Central memory CD8-positive, alpha-beta T cell (primary cell): ENCODE results near the gene NETO2.
"Not testable (repeated sequence)": the region's sequence is repeated elsewhere in the genome, so short reads cannot be mapped to it uniquely, and the experiment has no call there.

Experiments
- ATAC-seq: fragments of 150-1000 bp; cut with Tn5 transposase; replicated peaks from 2 replicates; pipeline ENCODE4 v1.10.0; 2022; ENCODE audit warnings: mild to moderate bottlenecking, moderate FRiP score, moderate number of reproducible peaks; ENCODE audit not compliant: poor library complexity, severe bottlenecking; ENCODE audit errors: extremely low read depth
- DNase-seq, 2 donors: peaks; one replicate each; pipeline ENCODE4 v3.0.0; 2021; ENCODE audit warnings: low spot score in 2 of 2
- H3K27ac Mint-ChIP-seq: one replicate; pipeline ENCODE4 v1.8.0; 2022; ENCODE audit warnings: low read depth, mild to moderate bottlenecking, moderate library complexity, mixed read lengths
- H3K27me3 Mint-ChIP-seq: one replicate; pipeline ENCODE4 v1.8.0; 2022; ENCODE audit warnings: mixed read lengths
- H3K36me3 Mint-ChIP-seq: one replicate; pipeline ENCODE4 v1.8.0; 2022; ENCODE audit warnings: mild to moderate bottlenecking, moderate library complexity, mixed read lengths; ENCODE audit not compliant: insufficient read depth
- H3K4me1 Mint-ChIP-seq: one replicate; pipeline ENCODE4 v1.8.0; 2022; ENCODE audit warnings: mixed read lengths
- H3K4me3 Mint-ChIP-seq: one replicate; pipeline ENCODE4 v1.8.0; 2022; ENCODE audit warnings: mild to moderate bottlenecking, moderate library complexity, mixed read lengths
- H3K9me3 Mint-ChIP-seq: one replicate; pipeline ENCODE4 v1.8.0; 2022; ENCODE audit warnings: mixed read lengths

NETO2 gene

GRCh38 chr16:47125757-47126156 is 18.0 kb downstream of the NETO2 start:
- no peaks in the 10 kb centered on the region for H3K27me3 Mint-ChIP-seq
- DNase-seq (no peak), ATAC-seq (no peak)
- no peak overlapping the region for H3K27ac Mint-ChIP-seq
- H3K36me3 Mint-ChIP-seq, result no peaks in the 10 kb centered on the region
- no peaks in the 10 kb centered on the region for H3K9me3 Mint-ChIP-seq
- no peak overlapping the region for H3K4me3 Mint-ChIP-seq
- H3K4me1 Mint-ChIP-seq, result no peaks in the 10 kb centered on the region

GRCh38 chr16:47113130-47113529 is 30.6 kb downstream of the NETO2 start:
- Mint-ChIP-seq H3K9me3 (no peaks in the 10 kb centered on the region), H3K4me1 (no peaks in the 10 kb centered on the region), H3K27ac (no peak overlapping the region), H3K36me3 (peaks cover 2% of the 10 kb centered on the region), H3K27me3 (no peaks in the 10 kb centered on the region), H3K4me3 (no peak overlapping the region)
- DNase-seq (no peak), ATAC-seq (no peak)

- Mint-ChIP-seq H3K27me3 (no peaks in the 10 kb centered on the region), H3K9me3 (no peaks in the 10 kb centered on the region), H3K4me1 (no peaks in the 10 kb centered on the region), H3K27ac (no peak overlapping the region), H3K36me3 (peaks cover 2% of the 10 kb centered on the region), H3K4me3 (no peak overlapping the region)
- no peak for DNase-seq
- no peak for ATAC-seq
Observed at GRCh38 chr16:47110939-47111338, 32.8 kb downstream of the NETO2 start.

GRCh38 chr16:47109361-47109760 is 34.4 kb downstream of the NETO2 start:
- Mint-ChIP-seq H3K27me3 (no peaks in the 10 kb centered on the region), H3K36me3 (no peaks in the 10 kb centered on the region), H3K4me1 (no peaks in the 10 kb centered on the region), H3K9me3 (no peaks in the 10 kb centered on the region), H3K27ac (no peak overlapping the region), H3K4me3 (no peak overlapping the region)
- no peak for ATAC-seq
- no peak for DNase-seq

GRCh38 chr16:47102921-47103320 is 40.8 kb downstream of the NETO2 start:
- H3K4me3 Mint-ChIP-seq, H3K36me3 Mint-ChIP-seq, H3K9me3 Mint-ChIP-seq, H3K27ac Mint-ChIP-seq, H3K27me3 Mint-ChIP-seq, ATAC-seq, H3K4me1 Mint-ChIP-seq, DNase-seq: not testable (repeated sequence)

- not testable (repeated sequence) for H3K9me3 Mint-ChIP-seq
Observed at GRCh38 chr16:47097154-47097553, 46.6 kb downstream of the NETO2 start.

GRCh38 chr16:47096297-47096696 is 47.4 kb downstream of the NETO2 start:
- H3K4me3 Mint-ChIP-seq, result no peak overlapping the region
- DNase-seq (no peak), ATAC-seq (no peak)
- no peaks in the 10 kb centered on the region for H3K4me1 Mint-ChIP-seq
- H3K27me3 Mint-ChIP-seq, result no peaks in the 10 kb centered on the region
- H3K27ac Mint-ChIP-seq, result no peak overlapping the region
- no peaks in the 10 kb centered on the region for H3K36me3 Mint-ChIP-seq
- no peaks in the 10 kb centered on the region for H3K9me3 Mint-ChIP-seq

More at GRCh38 chr16:47097154-47097553, 46.6 kb downstream of the NETO2 start:
- H3K27ac Mint-ChIP-seq, ATAC-seq, H3K4me3 Mint-ChIP-seq, H3K27me3 Mint-ChIP-seq, H3K4me1 Mint-ChIP-seq, H3K36me3 Mint-ChIP-seq, DNase-seq: not testable (repeated sequence)

GRCh38 chr16:47084198-47084597 is 59.5 kb downstream of the NETO2 start:
- no peaks in the 10 kb centered on the region for H3K36me3 Mint-ChIP-seq
- no peak for ATAC-seq
- no peaks in the 10 kb centered on the region for H3K4me1 Mint-ChIP-seq
- H3K27me3 Mint-ChIP-seq, result no peaks in the 10 kb centered on the region
- H3K4me3 Mint-ChIP-seq, result no peak overlapping the region
- DNase-seq, result no peak
- no peak overlapping the region for H3K27ac Mint-ChIP-seq
- no peaks in the 10 kb centered on the region for H3K9me3 Mint-ChIP-seq

- ATAC-seq (no peak), DNase-seq (no peak)
- Mint-ChIP-seq H3K36me3 (no peaks in the 10 kb centered on the region), H3K4me3 (no peak overlapping the region), H3K27ac (no peak overlapping the region), H3K9me3 (no peaks in the 10 kb centered on the region), H3K4me1 (no peaks in the 10 kb centered on the region), H3K27me3 (no peaks in the 10 kb centered on the region)
Observed at GRCh38 chr16:47082099-47082865, 61.5 kb downstream of the NETO2 start.

- DNase-seq (no peak), ATAC-seq (no peak)
- no peak overlapping the region for H3K27ac Mint-ChIP-seq
- no peaks in the 10 kb centered on the region for H3K36me3 Mint-ChIP-seq
- H3K4me3 Mint-ChIP-seq, result no peak overlapping the region
- no peaks in the 10 kb centered on the region for H3K4me1 Mint-ChIP-seq
- no peaks in the 10 kb centered on the region for H3K9me3 Mint-ChIP-seq
- no peaks in the 10 kb centered on the region for H3K27me3 Mint-ChIP-seq
Observed at GRCh38 chr16:47081115-47081514, 62.6 kb downstream of the NETO2 start.

- H3K36me3 Mint-ChIP-seq, result no peaks in the 10 kb centered on the region
- H3K4me1 Mint-ChIP-seq, result no peaks in the 10 kb centered on the region
- H3K4me3 Mint-ChIP-seq, result no peak overlapping the region
- no peaks in the 10 kb centered on the region for H3K9me3 Mint-ChIP-seq
- ATAC-seq (no peak), DNase-seq (no peak)
- H3K27me3 Mint-ChIP-seq, result no peaks in the 10 kb centered on the region
- no peak overlapping the region for H3K27ac Mint-ChIP-seq
Observed at GRCh38 chr16:47079860-47080259, 63.9 kb downstream of the NETO2 start.

GRCh38 chr16:47073223-47074155 is 70.3 kb downstream of the NETO2 start:
- Mint-ChIP-seq H3K36me3 (no peaks in the 10 kb centered on the region), H3K4me3 (no peak overlapping the region), H3K9me3 (no peaks in the 10 kb centered on the region), H3K27me3 (peaks cover 28% of the 10 kb centered on the region), H3K27ac (no peak overlapping the region), H3K4me1 (no peaks in the 10 kb centered on the region)
- ATAC-seq (no peak), DNase-seq (no peak)

GRCh38 chr16:47072158-47072557 is 71.6 kb downstream of the NETO2 start:
- no peaks in the 10 kb centered on the region for H3K36me3 Mint-ChIP-seq
- H3K27me3 Mint-ChIP-seq, result peaks cover 28% of the 10 kb centered on the region
- no peak overlapping the region for H3K4me3 Mint-ChIP-seq
- no peaks in the 10 kb centered on the region for H3K9me3 Mint-ChIP-seq
- H3K4me1 Mint-ChIP-seq, result no peaks in the 10 kb centered on the region
- DNase-seq (no peak), ATAC-seq (no peak)
- no peak overlapping the region for H3K27ac Mint-ChIP-seq
